CD4-positive, alpha-beta memory T cell (primary cell): ENCODE results near the gene BEND5. TPM values are rescaled to one million over a fixed set of nuclear protein-coding genes. Genes with fewer than 3 reads are reported as not detected.

Experiments used
- CTCF ChIA-PET: fragments of 350-600 bp; sonication (Branson Sonifier 250); formaldehyde crosslinking; loops from one replicate; lab custom pipeline; 2021; ENCODE audit warnings: inconsistent platforms; ENCODE audit not compliant: partially characterized antibody; lab: Charles Lee
- POLR2A ChIA-PET: fragments of 350-600 bp; sonication (Branson Sonifier 250); formaldehyde crosslinking; loops from one replicate; lab custom pipeline; 2021; ENCODE audit not compliant: partially characterized antibody; lab: Charles Lee
- DNase-seq, 5 donors: peaks; one replicate each; pipeline versions ENCODE4 v3.0.0 to v3.0.0-alpha.2; 2020 to 2022; ENCODE audit warnings: mixed read lengths in 1 of 5
- H3K27ac ChIP-seq: one replicate; pipeline ENCODE4 v1.7.0; 2013; ENCODE audit warnings: low read depth, low read length
- H3K27me3 ChIP-seq: 2 replicates; pipeline ENCODE4 v1.7.0; 2013; ENCODE audit warnings: mild to moderate bottlenecking, low read length, moderate library complexity; ENCODE audit not compliant: insufficient read depth
- H3K36me3 ChIP-seq: 2 replicates; pipeline ENCODE4 v1.7.0; 2013; ENCODE audit warnings: mild to moderate bottlenecking, low read length, moderate library complexity; ENCODE audit not compliant: insufficient read depth
- H3K4me1 ChIP-seq: 2 replicates; pipeline ENCODE4 v1.7.0; 2013; ENCODE audit warnings: mild to moderate bottlenecking, low read length, moderate library complexity; ENCODE audit not compliant: insufficient read depth
- H3K4me3 ChIP-seq, 2 donors: one replicate each; pipeline ENCODE4 v1.7.0; 2013; ENCODE audit warnings: low read length in 2 of 2, mild to moderate bottlenecking in 1 of 2
- H3K9me3 ChIP-seq, 2 donors: one replicate each; pipeline ENCODE4 v1.7.0; 2013; ENCODE audit warnings: low read length in 2 of 2, control low read depth in 1 of 2; ENCODE audit not compliant: control insufficient read depth in 1 of 2
- H3K27ac Mint-ChIP-seq, 7 donors: one replicate each; pipeline ENCODE4 v1.8.0; 2020 to 2021; ENCODE audit warnings: mixed read lengths in 7 of 7, mild to moderate bottlenecking in 6 of 7, inconsistent platforms in 3 of 7, moderate library complexity in 3 of 7
- H3K27me3 Mint-ChIP-seq, 2 donors: one replicate each; pipeline ENCODE4 v1.8.0; 2020 to 2021; ENCODE audit warnings: mixed read lengths in 2 of 2
- H3K36me3 Mint-ChIP-seq, 2 donors: one replicate each; pipeline ENCODE4 v1.8.0; 2020 to 2021; ENCODE audit warnings: mixed read lengths in 2 of 2, inconsistent platforms in 1 of 2, mild to moderate bottlenecking in 1 of 2
- H3K4me1 Mint-ChIP-seq, 4 donors: one replicate each; pipeline ENCODE4 v1.8.0; 2020 to 2021; ENCODE audit warnings: mixed read lengths in 4 of 4, mild to moderate bottlenecking in 1 of 4
- H3K4me3 Mint-ChIP-seq, 8 donors: one replicate each; pipeline ENCODE4 v1.8.0; 2020 to 2021; ENCODE audit warnings: mixed read lengths in 8 of 8, mild to moderate bottlenecking in 7 of 8, moderate library complexity in 6 of 8, inconsistent platforms in 3 of 8
- H3K9me3 Mint-ChIP-seq, 8 donors: one replicate each; pipeline ENCODE4 v1.8.0; 2020 to 2021; ENCODE audit warnings: mixed read lengths in 8 of 8, mild to moderate bottlenecking in 5 of 8, inconsistent platforms in 3 of 8, moderate library complexity in 1 of 8
- intact Hi-C: fragments of 100-400 bp; cut with micrococcal nuclease; formaldehyde crosslinking; loops from one replicate; pipeline ENCODE4 v1.15.1; 2023
- polyA plus RNA-seq, 2 donors: library from polyadenylated mRNA; unstranded; fragments of 300-500 nt; fragmentation: Illumina TruSeq; gene quantifications; one replicate each; pipeline ENCODE4 v1.2.3, GENCODE V29; 2021
- total RNA-seq, 2 experiments: library from RNA; stranded (reverse); gene quantifications; one replicate each; pipeline ENCODE4 v1.2.3, GENCODE V29; 2021

Gene BEND5
- total and polyA plus RNA-seq, 4 experiments from 2014 or later, result 0.18 to 1.7 (median 0.85) TPM

GRCh38 chr1:48741380-48741779 is 35.3 kb downstream of the BEND5 start:
- peaks cover 0 to 4% of the 10 kb centered on the region in 2 donors for H3K27me3 Mint-ChIP-seq
- no peaks in the 10 kb centered on the region for H3K9me3 ChIP-seq
- no peaks in the 10 kb centered on the region for H3K4me1 ChIP-seq
- H3K27me3 ChIP-seq, result no peaks in the 10 kb centered on the region
- H3K27ac ChIP-seq, result no peak overlapping the region
- no peaks in the 10 kb centered on the region for H3K4me1 Mint-ChIP-seq
- no peaks in the 10 kb centered on the region for H3K36me3 Mint-ChIP-seq
- H3K27ac Mint-ChIP-seq, result no peak overlapping the region
- ChIA-PET POLR2A (no interaction called here), CTCF (no interaction called here)
- H3K9me3 Mint-ChIP-seq, result peaks cover 0 to 3% (median 0%) of the 10 kb centered on the region in 8 donors
- H3K4me3 Mint-ChIP-seq, result no peak overlapping the region
- intact Hi-C loops, result no loop called here
- H3K4me3 ChIP-seq, result no peak overlapping the region
- no peaks in the 10 kb centered on the region for H3K36me3 ChIP-seq
- no peak for DNase-seq

DNA sequence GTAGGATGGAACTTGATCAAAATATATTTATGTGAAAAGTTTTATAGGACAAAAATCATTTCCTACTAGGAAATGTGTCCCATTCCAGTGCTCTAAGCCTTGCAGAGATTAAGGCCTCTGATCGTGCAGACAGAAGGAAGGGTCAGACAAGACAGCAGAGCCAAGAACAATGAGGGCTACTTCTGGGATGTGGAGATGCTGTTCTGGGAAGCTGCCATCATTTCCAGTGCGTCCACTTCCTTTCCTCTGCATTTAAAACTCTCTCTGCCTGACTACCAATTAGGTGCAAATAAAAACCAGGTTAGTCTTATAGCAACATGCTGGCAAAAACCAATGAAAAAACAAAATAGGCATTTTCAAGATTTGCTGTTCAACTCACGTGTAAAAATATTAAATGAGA is 36.1 kb downstream of the BEND5 start:
- H3K4me3 Mint-ChIP-seq, result no peak overlapping the region
- Histone ChIP-seq H3K36me3 (no peaks in the 10 kb centered on the region), H3K9me3 (no peaks in the 10 kb centered on the region), H3K27ac (no peak overlapping the region), H3K4me1 (no peaks in the 10 kb centered on the region), H3K27me3 (no peaks in the 10 kb centered on the region), H3K4me3 (no peak overlapping the region)
- ChIA-PET CTCF (no interaction called here), POLR2A (no interaction called here)
- no peak for DNase-seq
- peaks cover 0 to 3% (median 0%) of the 10 kb centered on the region in 8 donors for H3K9me3 Mint-ChIP-seq
- peaks cover 0 to 4% of the 10 kb centered on the region in 2 donors for H3K27me3 Mint-ChIP-seq
- no peak overlapping the region for H3K27ac Mint-ChIP-seq
- intact Hi-C loops, result no loop called here
- H3K4me1 Mint-ChIP-seq, result no peaks in the 10 kb centered on the region
- no peaks in the 10 kb centered on the region for H3K36me3 Mint-ChIP-seq

- H3K36me3 Mint-ChIP-seq, result no peaks in the 10 kb centered on the region
- POLR2A ChIA-PET, result no interaction called here
- Histone ChIP-seq H3K27me3 (no peaks in the 10 kb centered on the region), H3K36me3 (no peaks in the 10 kb centered on the region), H3K4me1 (no peaks in the 10 kb centered on the region), H3K4me3 (no peak overlapping the region), H3K27ac (no peak overlapping the region), H3K9me3 (no peaks in the 10 kb centered on the region)
- DNase-seq, result no peak
- CTCF ChIA-PET, result interaction anchor here (1.3 kb wide), 1 partner anchor 41 kb away, joined by 3 read pairs; no protein-coding TSS in a partner anchor
- no peaks in the 10 kb centered on the region for H3K9me3 Mint-ChIP-seq
- no peak overlapping the region for H3K27ac Mint-ChIP-seq
- no peak overlapping the region for H3K4me3 Mint-ChIP-seq
- no peaks in the 10 kb centered on the region for H3K4me1 Mint-ChIP-seq
- intact Hi-C loops, result no loop called here
- peaks cover 0 to 4% of the 10 kb centered on the region in 2 donors for H3K27me3 Mint-ChIP-seq
Measured at GRCh38 chr1:48739091-48739490, 37.6 kb downstream of the BEND5 start.

GRCh38 chr1:48738356-48738755 is 38.3 kb downstream of the BEND5 start:
- CTCF ChIA-PET, result interaction anchor here (1.3 kb wide), 1 partner anchor 40 kb away, joined by 3 read pairs; no protein-coding TSS in a partner anchor
- Histone ChIP-seq H3K27ac (no peak overlapping the region), H3K9me3 (no peaks in the 10 kb centered on the region), H3K4me1 (no peaks in the 10 kb centered on the region), H3K27me3 (no peaks in the 10 kb centered on the region), H3K4me3 (no peak overlapping the region), H3K36me3 (no peaks in the 10 kb centered on the region)
- H3K36me3 Mint-ChIP-seq, result no peaks in the 10 kb centered on the region
- peaks cover 0 to 4% of the 10 kb centered on the region in 2 donors for H3K27me3 Mint-ChIP-seq
- no peaks in the 10 kb centered on the region for H3K9me3 Mint-ChIP-seq
- POLR2A ChIA-PET, result no interaction called here
- no peak for DNase-seq
- intact Hi-C loops, result no loop called here
- no peak overlapping the region for H3K27ac Mint-ChIP-seq
- no peak overlapping the region for H3K4me3 Mint-ChIP-seq
- no peaks in the 10 kb centered on the region for H3K4me1 Mint-ChIP-seq

- peaks cover 0 to 2% of the 10 kb centered on the region in 2 donors for H3K27me3 Mint-ChIP-seq
- Histone ChIP-seq H3K9me3 (no peaks in the 10 kb centered on the region), H3K4me1 (no peaks in the 10 kb centered on the region), H3K27ac (no peak overlapping the region), H3K4me3 (no peak overlapping the region), H3K36me3 (no peaks in the 10 kb centered on the region), H3K27me3 (no peaks in the 10 kb centered on the region)
- H3K4me1 Mint-ChIP-seq, result no peaks in the 10 kb centered on the region
- H3K9me3 Mint-ChIP-seq, result no peaks in the 10 kb centered on the region
- CTCF ChIA-PET, result no interaction called here
- H3K4me3 Mint-ChIP-seq, result no peak overlapping the region
- peak in 1 of 5 donors; percentile 33 for DNase-seq
- intact Hi-C loops, result no loop called here
- no peaks in the 10 kb centered on the region for H3K36me3 Mint-ChIP-seq
- H3K27ac Mint-ChIP-seq, result no peak overlapping the region
- POLR2A ChIA-PET, result no interaction called here
Measured at GRCh38 chr1:48735796-48736195, 40.9 kb downstream of the BEND5 start.

- Mint-ChIP-seq H3K36me3 (no peaks in the 10 kb centered on the region), H3K27ac (no peak overlapping the region), H3K9me3 (peaks cover 0 to 1% (median 0%) of the 10 kb centered on the region in 8 donors), H3K4me1 (no peaks in the 10 kb centered on the region), H3K4me3 (no peak overlapping the region), H3K27me3 (peaks cover 0 to 1% of the 10 kb centered on the region in 2 donors)
- no peaks in the 10 kb centered on the region for H3K36me3 ChIP-seq
- H3K27ac ChIP-seq, result no peak overlapping the region
- no peak for DNase-seq
- no peaks in the 10 kb centered on the region for H3K27me3 ChIP-seq
- H3K4me1 ChIP-seq, result no peaks in the 10 kb centered on the region
- H3K9me3 ChIP-seq, result no peaks in the 10 kb centered on the region
- intact Hi-C loops, result no loop called here
- ChIA-PET CTCF (no interaction called here), POLR2A (no interaction called here)
- no peak overlapping the region for H3K4me3 ChIP-seq
Measured at GRCh38 chr1:48730164-48730910, 46.4 kb downstream of the BEND5 start.

- no peak overlapping the region for H3K27ac Mint-ChIP-seq
- peaks cover 0 to 1% (median 0%) of the 10 kb centered on the region in 8 donors for H3K9me3 Mint-ChIP-seq
- ChIA-PET CTCF (no interaction called here), POLR2A (no interaction called here)
- no peak overlapping the region for H3K4me3 ChIP-seq
- no peaks in the 10 kb centered on the region for H3K4me1 Mint-ChIP-seq
- H3K27me3 ChIP-seq, result no peaks in the 10 kb centered on the region
- peaks cover 0 to 1% of the 10 kb centered on the region in 2 donors for H3K27me3 Mint-ChIP-seq
- no peaks in the 10 kb centered on the region for H3K9me3 ChIP-seq
- intact Hi-C loops, result no loop called here
- no peak overlapping the region for H3K27ac ChIP-seq
- DNase-seq, result no peak
- H3K4me3 Mint-ChIP-seq, result no peak overlapping the region
- H3K36me3 Mint-ChIP-seq, result no peaks in the 10 kb centered on the region
- no peaks in the 10 kb centered on the region for H3K4me1 ChIP-seq
- H3K36me3 ChIP-seq, result no peaks in the 10 kb centered on the region
Measured at GRCh38 chr1:48728584-48728983, 48.1 kb downstream of the BEND5 start.
